Measurements from ENCODE around the gene RUSC1.
"Not testable (repeated sequence)": the region's sequence is repeated elsewhere in the genome, so short reads cannot be mapped to it uniquely, and the experiment has no call there.

RUSC1 gene

GRCh38 chr1:155285063-155285462 is 35.6 kb upstream of the RUSC1 start:
- peaks cover 8% of the 10 kb centered on the region for H3K36me3 Mint-ChIP-seq (ENCODE audit: low read depth)
- no peaks in the 10 kb centered on the region for H3K9me3 Mint-ChIP-seq
- no peak for TF ChIP-seq CTCF (IDR thresholded peaks at IDR 0.05; ENCODE audit: unreplicated experiment in 3 of 3)
- H3K27me3 Mint-ChIP-seq (ENCODE audit: low read depth) = no peaks in the 10 kb centered on the region
- no peak overlapping the region for H3K4me3 Mint-ChIP-seq
- H3K4me1 Mint-ChIP-seq = no peaks in the 10 kb centered on the region
- H3K27ac Mint-ChIP-seq = no peak overlapping the region

- Mint-ChIP-seq H3K27ac (no peak overlapping the region), H3K36me3 (ENCODE audit: low read depth) (peaks cover 8% of the 10 kb centered on the region), H3K27me3 (ENCODE audit: low read depth) (no peaks in the 10 kb centered on the region), H3K9me3 (no peaks in the 10 kb centered on the region), H3K4me3 (no peak overlapping the region), H3K4me1 (no peaks in the 10 kb centered on the region)
- TF ChIP-seq CTCF (IDR thresholded peaks at IDR 0.05; ENCODE audit: unreplicated experiment in 3 of 3) = no peak
These were observed 35.1 kb upstream of the RUSC1 start for GRCh38 chr1:155285631-155286044.

- no peak overlapping the region for H3K27ac Mint-ChIP-seq
- peaks cover 3% of the 10 kb centered on the region for H3K27me3 Mint-ChIP-seq (ENCODE audit: low read depth)
- TF ChIP-seq CTCF (IDR thresholded peaks at IDR 0.05; ENCODE audit: unreplicated experiment in 3 of 3) = no peak
- H3K4me1 Mint-ChIP-seq = no peaks in the 10 kb centered on the region
- no peaks in the 10 kb centered on the region for H3K9me3 Mint-ChIP-seq
- H3K36me3 Mint-ChIP-seq (ENCODE audit: low read depth) = peaks cover 8% of the 10 kb centered on the region
- H3K4me3 Mint-ChIP-seq = no peak overlapping the region
These were observed 34.1 kb upstream of the RUSC1 start for GRCh38 chr1:155286544-155286943.

GRCh38 chr1:155287987-155288543 is 32.6 kb upstream of the RUSC1 start:
- Mint-ChIP-seq H3K9me3 (no peaks in the 10 kb centered on the region), H3K36me3 (ENCODE audit: low read depth) (no peaks in the 10 kb centered on the region), H3K27ac (no peak overlapping the region), H3K27me3 (ENCODE audit: low read depth) (peaks cover 13% of the 10 kb centered on the region), H3K4me3 (no peak overlapping the region), H3K4me1 (no peaks in the 10 kb centered on the region)
- TF ChIP-seq CTCF (IDR thresholded peaks at IDR 0.05; ENCODE audit: unreplicated experiment in 3 of 3) = no peak

GRCh38 chr1:155291006-155291405 is 29.7 kb upstream of the RUSC1 start:
- H3K4me1 Mint-ChIP-seq; H3K27ac Mint-ChIP-seq; H3K9me3 Mint-ChIP-seq; H3K36me3 Mint-ChIP-seq (ENCODE audit: low read depth); H3K4me3 Mint-ChIP-seq: not testable (repeated sequence)
- peaks cover 36% of the 10 kb centered on the region for H3K27me3 Mint-ChIP-seq (ENCODE audit: low read depth)

GRCh38 chr1:155293086-155293749 is 27.5 kb upstream of the RUSC1 start:
- Mint-ChIP-seq H3K4me3 (no peak overlapping the region), H3K27ac (no peak overlapping the region), H3K36me3 (ENCODE audit: low read depth) (no peaks in the 10 kb centered on the region), H3K9me3 (peaks cover 3% of the 10 kb centered on the region), H3K27me3 (ENCODE audit: low read depth) (peaks cover 56% of the 10 kb centered on the region), H3K4me1 (peaks cover 13% of the 10 kb centered on the region)
- no peak for TF ChIP-seq CTCF (IDR thresholded peaks at IDR 0.05; ENCODE audit: unreplicated experiment in 3 of 3)
